Peyer's patch (tissue), 4 donors: ENCODE measurements around the gene FAM170B.

Source experiments
- POLR2A ChIP-seq, 2 donors: fragments of 450-650 bp; IDR thresholded peaks; one replicate each; pipeline ENCODE4 v1.5.1; 2017; ENCODE audit warnings: antibody characterized with exemption in 2 of 2, mild to moderate bottlenecking in 2 of 2, moderate library complexity in 2 of 2
- TF ChIP-seq, protein P1 (sequence below), 6 experiments: fragments of 450-650 bp in 4 of 6; fragments of 200-600 bp in 2 of 6; sonication (generic) in 1 of 6; IDR thresholded peaks; one replicate each; pipeline ENCODE4 v1.5.1; 2017 to 2019; ENCODE audit warnings: antibody characterized with exemption in 6 of 6, mild to moderate bottlenecking in 3 of 6, moderate library complexity in 1 of 6

DNA sequence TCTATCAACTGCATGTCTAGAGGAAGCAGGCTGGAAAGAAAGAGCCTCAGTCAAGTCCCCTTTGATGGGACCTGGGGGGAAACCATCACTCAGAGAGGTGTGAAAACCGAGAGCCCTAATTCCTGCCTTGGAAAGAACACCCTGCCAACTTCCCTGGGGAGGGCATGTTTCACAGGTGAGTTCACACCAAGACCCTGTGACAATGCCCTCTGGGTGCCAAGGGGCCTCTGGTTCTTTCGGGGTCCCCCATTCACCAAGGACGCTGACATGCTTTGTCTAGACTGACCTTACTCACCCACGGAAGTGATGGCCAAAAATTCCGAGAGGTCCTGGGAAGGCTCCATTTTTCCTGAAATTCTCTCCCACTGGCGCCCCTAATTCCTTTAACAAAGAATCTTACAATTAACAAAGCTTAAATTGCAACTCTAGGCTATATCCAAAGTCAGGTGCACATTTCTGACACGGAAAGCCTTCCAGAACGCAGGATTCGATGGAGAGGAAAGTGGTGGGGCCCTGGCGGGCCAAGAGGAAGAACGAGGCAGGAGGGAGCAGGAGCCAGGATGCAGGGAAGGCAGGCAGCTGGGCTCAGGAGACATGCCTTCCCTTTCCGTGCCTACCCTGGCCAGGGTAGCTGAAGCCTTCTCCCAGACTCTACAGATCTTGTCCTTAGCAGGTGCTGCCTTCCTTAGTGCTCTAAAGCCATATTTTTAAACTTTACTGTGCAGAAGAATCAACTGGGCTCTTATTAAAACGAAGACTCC is 42.2 kb downstream of the FAM170B start:
- TF ChIP-seq, protein P1, sequence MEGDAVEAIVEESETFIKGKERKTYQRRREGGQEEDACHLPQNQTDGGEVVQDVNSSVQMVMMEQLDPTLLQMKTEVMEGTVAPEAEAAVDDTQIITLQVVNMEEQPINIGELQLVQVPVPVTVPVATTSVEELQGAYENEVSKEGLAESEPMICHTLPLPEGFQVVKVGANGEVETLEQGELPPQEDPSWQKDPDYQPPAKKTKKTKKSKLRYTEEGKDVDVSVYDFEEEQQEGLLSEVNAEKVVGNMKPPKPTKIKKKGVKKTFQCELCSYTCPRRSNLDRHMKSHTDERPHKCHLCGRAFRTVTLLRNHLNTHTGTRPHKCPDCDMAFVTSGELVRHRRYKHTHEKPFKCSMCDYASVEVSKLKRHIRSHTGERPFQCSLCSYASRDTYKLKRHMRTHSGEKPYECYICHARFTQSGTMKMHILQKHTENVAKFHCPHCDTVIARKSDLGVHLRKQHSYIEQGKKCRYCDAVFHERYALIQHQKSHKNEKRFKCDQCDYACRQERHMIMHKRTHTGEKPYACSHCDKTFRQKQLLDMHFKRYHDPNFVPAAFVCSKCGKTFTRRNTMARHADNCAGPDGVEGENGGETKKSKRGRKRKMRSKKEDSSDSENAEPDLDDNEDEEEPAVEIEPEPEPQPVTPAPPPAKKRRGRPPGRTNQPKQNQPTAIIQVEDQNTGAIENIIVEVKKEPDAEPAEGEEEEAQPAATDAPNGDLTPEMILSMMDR (IDR thresholded peaks at IDR 0.05), result no peak
- no peak for TF ChIP-seq POLR2A (IDR thresholded peaks at IDR 0.05)
